ENCODE data around the gene CIDEC.
"Not testable (repeated sequence)": the region's sequence is repeated elsewhere in the genome, so short reads cannot be mapped to it uniquely, and the experiment has no call there.

The CIDEC gene

GRCh38 chr3:9897408-9898372 lies 17.6 kb upstream of the CIDEC start:
- no peak for TF ChIP-seq Cebpa-rat (IDR thresholded peaks at IDR 0.05)
- no peak overlapping the region; a peak in 1 of 22 replicates for H3K9ac ChIP-seq
- peaks cover 35 to 66% (median 45%) of the 10 kb centered on the region in 10 experiments for H3K4me1 ChIP-seq
- peaks cover 15 to 45% (median 28%) of the 10 kb centered on the region in 11 experiments for H3K36me3 ChIP-seq
- no peaks in the 10 kb centered on the region for H3K9me3 ChIP-seq (replicated peaks in 1 of 11)
- no peaks in the 10 kb centered on the region for H3K27me3 ChIP-seq
- H3K27ac ChIP-seq: no peak overlapping the region
- H3K4me3 ChIP-seq: no peak overlapping the region
- peaks cover 0 to 57% (median 38%) of the 10 kb centered on the region in 11 experiments; a peak in 19 of 22 replicates for H4K20me1 ChIP-seq
- 0 out of 22 replicates have a peak overlapping the region, but pooled peaks of 1 of the 11 experiments have one; percentile 5 for H3K4me2 ChIP-seq

- not testable (repeated sequence) for H3K4me3 ChIP-seq; H3K27ac ChIP-seq; H3K4me2 ChIP-seq; H3K9ac ChIP-seq; H3K27me3 ChIP-seq; H3K9me3 ChIP-seq (replicated peaks in 1 of 11)
- Histone ChIP-seq H3K4me1 (peaks cover 30 to 66% (median 44%) of the 10 kb centered on the region in 10 experiments), H3K36me3 (peaks cover 22 to 54% (median 36%) of the 10 kb centered on the region in 11 experiments), H4K20me1 (peaks cover 0 to 65% (median 46%) of the 10 kb centered on the region in 11 experiments; a peak in 19 of 22 replicates)
Measured at GRCh38 chr3:9896755-9897407, 16.8 kb upstream of the CIDEC start.

GRCh38 chr3:9895715-9896114 lies 15.7 kb upstream of the CIDEC start:
- Histone ChIP-seq H3K36me3 (peaks cover 22 to 56% (median 38%) of the 10 kb centered on the region in 11 experiments), H3K4me2 (peak overlapping the region in 5 of 11 experiments; percentile 31 to 88 (median 71); a peak in 6 of 22 replicates), H3K4me1 (peaks cover 25 to 61% (median 42%) of the 10 kb centered on the region in 10 experiments), H4K20me1 (peaks cover 0 to 70% (median 49%) of the 10 kb centered on the region in 11 experiments; a peak in 19 of 22 replicates)
- H3K27ac ChIP-seq; H3K27me3 ChIP-seq; H3K4me3 ChIP-seq; H3K9ac ChIP-seq; H3K9me3 ChIP-seq (replicated peaks in 1 of 11): not testable (repeated sequence)

GRCh38 chr3:9893739-9894138 lies 13.7 kb upstream of the CIDEC start:
- H4K20me1 ChIP-seq: peaks cover 0 to 70% (median 49%) of the 10 kb centered on the region in 11 experiments; a peak in 18 of 22 replicates
- no peak overlapping the region for H3K27ac ChIP-seq
- H3K9me3 ChIP-seq (replicated peaks in 1 of 11): no peaks in the 10 kb centered on the region
- no peak for TF ChIP-seq Cebpa-rat (IDR thresholded peaks at IDR 0.05)
- no peak overlapping the region for H3K4me3 ChIP-seq
- H3K9ac ChIP-seq: no peak overlapping the region
- peaks cover 22 to 56% (median 38%) of the 10 kb centered on the region in 11 experiments for H3K36me3 ChIP-seq
- peaks cover 38 to 62% (median 50%) of the 10 kb centered on the region in 10 experiments for H3K4me1 ChIP-seq
- H3K4me2 ChIP-seq: peak overlapping the region in 8 of 11 experiments; percentile 9 to 90 (median 76); a peak in 14 of 22 replicates
- no peaks in the 10 kb centered on the region for H3K27me3 ChIP-seq

- H3K27ac ChIP-seq: peak overlapping the region; percentile 93 to 99 (median 97)
- H3K4me3 ChIP-seq: peak overlapping the region; percentile 79 to 98 (median 94)
- peaks cover 22 to 45% (median 36%) of the 10 kb centered on the region in 11 experiments for H3K36me3 ChIP-seq
- H3K4me1 ChIP-seq: peaks cover 41 to 62% (median 52%) of the 10 kb centered on the region in 10 experiments
- H3K9me3 ChIP-seq (replicated peaks in 1 of 11): no peaks in the 10 kb centered on the region
- no peak for TF ChIP-seq Cebpa-rat (IDR thresholded peaks at IDR 0.05)
- H3K27me3 ChIP-seq: no peaks in the 10 kb centered on the region
- H3K9ac ChIP-seq: peak overlapping the region; percentile 93 to 100 (median 98)
- peaks cover 0 to 47% (median 37%) of the 10 kb centered on the region in 11 experiments; a peak in 18 of 22 replicates for H4K20me1 ChIP-seq
- H3K4me2 ChIP-seq: peak overlapping the region; percentile 69 to 94 (median 83)
Measured at GRCh38 chr3:9891072-9891622, 11.1 kb upstream of the CIDEC start.

- Histone ChIP-seq H3K36me3 (peaks cover 22 to 38% (median 34%) of the 10 kb centered on the region in 11 experiments), H4K20me1 (peaks cover 0 to 41% (median 34%) of the 10 kb centered on the region in 11 experiments; a peak in 18 of 22 replicates), H3K4me1 (peaks cover 41 to 60% (median 49%) of the 10 kb centered on the region in 10 experiments), H3K27me3 (no peaks in the 10 kb centered on the region), H3K9me3 (replicated peaks in 1 of 11) (no peaks in the 10 kb centered on the region), H3K4me2 (peak within 1 kb of the TSS; percentile 69 to 94 (median 83)), H3K27ac (peak within 1 kb of the TSS; percentile 93 to 99 (median 97)), H3K9ac (peak within 1 kb of the TSS; percentile 93 to 100 (median 98)), H3K4me3 (peak within 1 kb of the TSS; percentile 79 to 98 (median 94))
- TF ChIP-seq Cebpa-rat (IDR thresholded peaks at IDR 0.05): no peak
Measured at GRCh38 chr3:9890249-9891071, 10.4 kb upstream of the CIDEC start, which contains the start of gene JAGN1. TSS of gene JAGN1 (plus strand) at chr3:9890610. CDS start at chr3:9890723, 113 bp downstream.

GRCh38 chr3:9889405-9889804 lies 9.4 kb upstream of the CIDEC start:
- peak overlapping the region in 5 of 11 experiments; percentile 1 to 70 (median 18); a peak in 6 of 22 replicates for H3K4me2 ChIP-seq
- H3K27me3 ChIP-seq: no peaks in the 10 kb centered on the region
- no peak overlapping the region; a peak in 1 of 22 replicates for H3K27ac ChIP-seq
- peaks cover 33 to 50% (median 38%) of the 10 kb centered on the region in 10 experiments for H3K4me1 ChIP-seq
- no peak overlapping the region for H3K4me3 ChIP-seq
- peaks cover 0 to 31% (median 23%) of the 10 kb centered on the region in 11 experiments; a peak in 17 of 22 replicates for H4K20me1 ChIP-seq
- peak in 2 of 11 experiments; percentile 34 to 42; a peak in 2 of 22 replicates for TF ChIP-seq Cebpa-rat (IDR thresholded peaks at IDR 0.05)
- peaks cover 18 to 29% (median 27%) of the 10 kb centered on the region in 11 experiments for H3K36me3 ChIP-seq
- no peaks in the 10 kb centered on the region for H3K9me3 ChIP-seq (replicated peaks in 1 of 11)
- no peak overlapping the region for H3K9ac ChIP-seq

GRCh38 chr3:9888540-9888939 lies 8.5 kb upstream of the CIDEC start:
- H3K36me3 ChIP-seq: peaks cover 15 to 21% (median 19%) of the 10 kb centered on the region in 11 experiments
- H3K4me3 ChIP-seq: no peak overlapping the region
- no peaks in the 10 kb centered on the region for H3K9me3 ChIP-seq (replicated peaks in 1 of 11)
- H3K9ac ChIP-seq: no peak overlapping the region
- H3K4me1 ChIP-seq: peaks cover 27 to 41% (median 31%) of the 10 kb centered on the region in 10 experiments
- H3K27ac ChIP-seq: no peak overlapping the region
- no peaks in the 10 kb centered on the region for H3K27me3 ChIP-seq
- peak overlapping the region in 4 of 11 experiments; percentile 1 to 22 (median 14); a peak in 5 of 22 replicates for H3K4me2 ChIP-seq
- H4K20me1 ChIP-seq: peaks cover 0 to 22% (median 16%) of the 10 kb centered on the region in 11 experiments; a peak in 17 of 22 replicates
- no peak for TF ChIP-seq Cebpa-rat (IDR thresholded peaks at IDR 0.05)

Measured in BLaER1 treated with 17β-estradiol and CSF1 and Interleukin-3, amounts not matched to agents 10 nM and 100 nM (cell line).